Mucosa of rectum (tissue), 2 donors: ENCODE results near the gene PTPRC.

Experiments used
- H3K27ac ChIP-seq, 2 donors: one replicate each; pipeline ENCODE4 v1.7.0; 2013; ENCODE audit warnings: inconsistent platforms in 2 of 2, low read depth in 2 of 2, low read length in 2 of 2
- H3K27me3 ChIP-seq, 2 donors: one replicate each; pipeline ENCODE4 v1.7.0; 2013; ENCODE audit warnings: low read length in 2 of 2; ENCODE audit not compliant: control insufficient read depth in 2 of 2, insufficient read depth in 2 of 2
- H3K36me3 ChIP-seq, 2 donors: one replicate each; pipeline ENCODE4 v1.7.0; 2013; ENCODE audit warnings: low read length in 2 of 2; ENCODE audit not compliant: control insufficient read depth in 2 of 2, insufficient read depth in 2 of 2
- H3K4me1 ChIP-seq, 2 donors: one replicate each; pipeline ENCODE4 v1.7.0; 2013; ENCODE audit warnings: low read length in 2 of 2, mild to moderate bottlenecking in 1 of 2; ENCODE audit not compliant: control insufficient read depth in 2 of 2, insufficient read depth in 2 of 2
- H3K4me3 ChIP-seq, 2 donors: one replicate each; pipeline ENCODE4 v1.7.0; 2013; ENCODE audit warnings: low read length in 2 of 2
- H3K9ac ChIP-seq, 2 donors: one replicate each; pipeline ENCODE4 v1.7.0; 2013; ENCODE audit warnings: low read length in 2 of 2, low read depth in 1 of 2, mild to moderate bottlenecking in 1 of 2
- H3K9me3 ChIP-seq, 2 donors: one replicate each; pipeline ENCODE4 v1.7.0; 2013; ENCODE audit warnings: low read length in 2 of 2; ENCODE audit not compliant: control insufficient read depth in 2 of 2
- donor health status: healthy.
- donor health status: Normal muscosa, but diverticular disease.

Gene PTPRC

GRCh38 chr1:198601936-198602889, 36.6 kb upstream of the PTPRC start:
- Histone ChIP-seq H3K36me3 (no peaks in the 10 kb centered on the region), H3K4me3 (no peak overlapping the region), H3K4me1 (no peaks in the 10 kb centered on the region), H3K27me3 (no peaks in the 10 kb centered on the region), H3K27ac (no peak overlapping the region), H3K9me3 (no peaks in the 10 kb centered on the region), H3K9ac (no peak overlapping the region)

- no peak overlapping the region for H3K27ac ChIP-seq
- H3K36me3 ChIP-seq, result no peaks in the 10 kb centered on the region
- no peaks in the 10 kb centered on the region for H3K9me3 ChIP-seq
- no peaks in the 10 kb centered on the region for H3K4me1 ChIP-seq
- H3K27me3 ChIP-seq, result no peaks in the 10 kb centered on the region
- no peak overlapping the region for H3K9ac ChIP-seq
- no peak overlapping the region for H3K4me3 ChIP-seq
These were observed 33.9 kb upstream of the PTPRC start for GRCh38 chr1:198604975-198605374.

GRCh38 chr1:198605406-198605805, 33.4 kb upstream of the PTPRC start:
- Histone ChIP-seq H3K9ac (no peak overlapping the region), H3K4me3 (no peak overlapping the region), H3K36me3 (no peaks in the 10 kb centered on the region), H3K4me1 (no peaks in the 10 kb centered on the region), H3K9me3 (no peaks in the 10 kb centered on the region), H3K27me3 (no peaks in the 10 kb centered on the region), H3K27ac (no peak overlapping the region)

GRCh38 chr1:198606020-198606438, 32.8 kb upstream of the PTPRC start:
- Histone ChIP-seq H3K4me3 (no peak overlapping the region), H3K9ac (no peak overlapping the region), H3K27me3 (no peaks in the 10 kb centered on the region), H3K27ac (no peak overlapping the region), H3K4me1 (no peaks in the 10 kb centered on the region), H3K9me3 (no peaks in the 10 kb centered on the region), H3K36me3 (no peaks in the 10 kb centered on the region)

- no peak overlapping the region for H3K27ac ChIP-seq
- H3K4me1 ChIP-seq, result no peaks in the 10 kb centered on the region
These were observed 31.1 kb upstream of the PTPRC start for GRCh38 chr1:198607714-198608113.

GRCh38 chr1:198610362-198610761, 28.5 kb upstream of the PTPRC start:
- H3K27me3 ChIP-seq, result no peaks in the 10 kb centered on the region
- H3K4me3 ChIP-seq, result no peak overlapping the region
- H3K9ac ChIP-seq, result no peak overlapping the region
- H3K36me3 ChIP-seq, result no peaks in the 10 kb centered on the region
- no peaks in the 10 kb centered on the region for H3K4me1 ChIP-seq
- no peaks in the 10 kb centered on the region for H3K9me3 ChIP-seq
- no peak overlapping the region for H3K27ac ChIP-seq

More at GRCh38 chr1:198607714-198608113, 31.1 kb upstream of the PTPRC start:
- Histone ChIP-seq H3K9me3 (no peaks in the 10 kb centered on the region), H3K27me3 (no peaks in the 10 kb centered on the region), H3K9ac (no peak overlapping the region), H3K36me3 (no peaks in the 10 kb centered on the region), H3K4me3 (no peak overlapping the region)

GRCh38 chr1:198611219-198611618, 27.6 kb upstream of the PTPRC start:
- Histone ChIP-seq H3K4me3 (no peak overlapping the region), H3K27ac (no peak overlapping the region), H3K9ac (no peak overlapping the region), H3K4me1 (no peaks in the 10 kb centered on the region), H3K27me3 (no peaks in the 10 kb centered on the region), H3K9me3 (no peaks in the 10 kb centered on the region), H3K36me3 (no peaks in the 10 kb centered on the region)

- no peaks in the 10 kb centered on the region for H3K9me3 ChIP-seq
- H3K9ac ChIP-seq, result no peak overlapping the region
- H3K27me3 ChIP-seq, result no peaks in the 10 kb centered on the region
- no peaks in the 10 kb centered on the region for H3K36me3 ChIP-seq
- peak overlapping the region in 1 of 2 donors; percentile 35 for H3K27ac ChIP-seq
- H3K4me3 ChIP-seq, result no peak overlapping the region
- no peaks in the 10 kb centered on the region for H3K4me1 ChIP-seq
These were observed 26.2 kb upstream of the PTPRC start for GRCh38 chr1:198612471-198613260.

GRCh38 chr1:198617406-198617805, 21.4 kb upstream of the PTPRC start:
- H3K4me3 ChIP-seq, result no peak overlapping the region
- peaks cover 2 to 5% of the 10 kb centered on the region in 2 donors for H3K4me1 ChIP-seq
- H3K9ac ChIP-seq, result no peak overlapping the region
- no peak overlapping the region for H3K27ac ChIP-seq
- no peaks in the 10 kb centered on the region for H3K36me3 ChIP-seq
- H3K9me3 ChIP-seq, result no peaks in the 10 kb centered on the region
- H3K27me3 ChIP-seq, result no peaks in the 10 kb centered on the region
